Activated naive CD4-positive, alpha-beta T cell treated with anti-CD3 and anti-CD28 coated beads for 36 hours (primary cell): Measurements from ENCODE around the gene NDST1. TPM values are rescaled to one million over a fixed set of nuclear protein-coding genes. Genes with fewer than 3 reads are reported as not detected.

ENCODE experiments used
- CTCF ChIA-PET: fragments of 350-600 bp; sonication (Branson Sonifier 250); formaldehyde crosslinking; loops from one replicate; lab custom pipeline; 2021; ENCODE audit warnings: antibody characterized with exemption; lab: Charles Lee
- DNase-seq: peaks from one replicate; pipeline ENCODE4 v3.0.0-alpha.2; 2020
- H3K27ac Mint-ChIP-seq: one replicate; pipeline ENCODE4 v1.8.0; 2021; ENCODE audit warnings: mild to moderate bottlenecking, mixed read lengths
- H3K27me3 Mint-ChIP-seq: one replicate; pipeline ENCODE4 v1.8.0; 2021; ENCODE audit warnings: low read depth, mixed read lengths
- H3K36me3 Mint-ChIP-seq: one replicate; pipeline ENCODE4 v1.8.0; 2021; ENCODE audit warnings: low read depth, mixed read lengths
- H3K4me1 Mint-ChIP-seq: one replicate; pipeline ENCODE4 v1.8.0; 2021; ENCODE audit warnings: low read depth, mixed read lengths
- H3K4me3 Mint-ChIP-seq: one replicate; pipeline ENCODE4 v1.8.0; 2021; ENCODE audit warnings: mild to moderate bottlenecking, moderate library complexity, mixed read lengths
- H3K9me3 Mint-ChIP-seq: one replicate; pipeline ENCODE4 v1.8.0; 2021; ENCODE audit warnings: mixed read lengths
- intact Hi-C: fragments of 100-400 bp; cut with micrococcal nuclease; formaldehyde crosslinking; loops from one replicate; pipeline ENCODE4 v1.15.1; 2023
- total RNA-seq, 2 experiments: library from RNA; stranded (reverse); gene quantifications; one replicate each; pipeline ENCODE4 v1.2.3, GENCODE V29; 2021

NDST1 gene
- total RNA-seq, 2 experiments from 2014 or later, result 2.4 to 3.3 TPM

GRCh38 chr5:150571836-150572235 lies 63.9 kb downstream of the NDST1 start:
- Mint-ChIP-seq H3K27ac (no peak overlapping the region), H3K4me1 (no peaks in the 10 kb centered on the region), H3K9me3 (no peaks in the 10 kb centered on the region), H3K36me3 (no peaks in the 10 kb centered on the region), H3K4me3 (no peak overlapping the region), H3K27me3 (no peaks in the 10 kb centered on the region)
- CTCF ChIA-PET, result interaction anchor here (0.9 kb wide), 1 partner anchor 84 kb away, joined by 5 read pairs; no protein-coding TSS in a partner anchor
- no peak for DNase-seq
- intact Hi-C loops, result no loop called here

DNA sequence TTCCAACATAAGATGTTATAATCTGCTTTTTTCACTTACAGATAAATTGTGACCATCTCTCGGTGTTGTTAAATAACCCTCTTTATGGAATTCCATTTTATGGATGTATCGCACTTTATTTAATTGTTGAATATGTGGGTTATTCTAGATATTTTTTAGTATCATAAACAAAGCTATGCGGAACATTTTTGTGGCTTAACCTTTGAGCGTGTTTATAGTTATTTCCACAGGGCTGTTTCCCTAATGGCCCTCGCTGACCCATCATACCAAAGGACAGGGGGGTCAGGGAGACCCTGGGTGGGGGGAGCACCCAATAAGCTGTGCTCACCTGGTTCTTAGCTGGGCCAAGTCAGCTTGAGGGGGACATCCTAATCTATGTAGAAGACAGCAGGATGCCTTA lies 65.3 kb downstream of the NDST1 start:
- CTCF ChIA-PET, result interaction anchor here (0.7 to 1.6 kb wide), 3 partner anchors 9 to 114 kb away, joined by 3 read pairs; no protein-coding TSS in a partner anchor
- no peak overlapping the region for H3K27ac Mint-ChIP-seq
- no peaks in the 10 kb centered on the region for H3K4me1 Mint-ChIP-seq
- H3K9me3 Mint-ChIP-seq, result no peaks in the 10 kb centered on the region
- no peaks in the 10 kb centered on the region for H3K27me3 Mint-ChIP-seq
- no peak overlapping the region for H3K4me3 Mint-ChIP-seq
- intact Hi-C loops, result no loop called here
- no peak for DNase-seq
- no peaks in the 10 kb centered on the region for H3K36me3 Mint-ChIP-seq

- no peaks in the 10 kb centered on the region for H3K9me3 Mint-ChIP-seq
- no peak overlapping the region for H3K27ac Mint-ChIP-seq
- intact Hi-C loops, result no loop called here
- CTCF ChIA-PET, result interaction anchor here (0.7 to 1.6 kb wide), 2 partner anchors 14 to 115 kb away, joined by 3 read pairs; no protein-coding TSS in a partner anchor
- H3K36me3 Mint-ChIP-seq, result no peaks in the 10 kb centered on the region
- H3K27me3 Mint-ChIP-seq, result no peaks in the 10 kb centered on the region
- no peak for DNase-seq
- no peak overlapping the region for H3K4me3 Mint-ChIP-seq
- H3K4me1 Mint-ChIP-seq, result no peaks in the 10 kb centered on the region
Observed at GRCh38 chr5:150573867-150574817, 66.2 kb downstream of the NDST1 start.

GRCh38 chr5:150574818-150575547 lies 67.1 kb downstream of the NDST1 start:
- H3K36me3 Mint-ChIP-seq, result no peaks in the 10 kb centered on the region
- no peaks in the 10 kb centered on the region for H3K9me3 Mint-ChIP-seq
- no peak for DNase-seq
- H3K4me3 Mint-ChIP-seq, result no peak overlapping the region
- H3K4me1 Mint-ChIP-seq, result no peaks in the 10 kb centered on the region
- intact Hi-C loops, result no loop called here
- no peaks in the 10 kb centered on the region for H3K27me3 Mint-ChIP-seq
- H3K27ac Mint-ChIP-seq, result no peak overlapping the region
- CTCF ChIA-PET, result no interaction called here

- CTCF ChIA-PET, result interaction anchor here (0.7 to 1.2 kb wide), 2 partner anchors 31 to 203 kb away, joined by 3 read pairs; partner anchors contain the start of gene SMIM3
- no peaks in the 10 kb centered on the region for H3K27me3 Mint-ChIP-seq
Observed at GRCh38 chr5:150575745-150576448, 68.0 kb downstream of the NDST1 start.

DNA sequence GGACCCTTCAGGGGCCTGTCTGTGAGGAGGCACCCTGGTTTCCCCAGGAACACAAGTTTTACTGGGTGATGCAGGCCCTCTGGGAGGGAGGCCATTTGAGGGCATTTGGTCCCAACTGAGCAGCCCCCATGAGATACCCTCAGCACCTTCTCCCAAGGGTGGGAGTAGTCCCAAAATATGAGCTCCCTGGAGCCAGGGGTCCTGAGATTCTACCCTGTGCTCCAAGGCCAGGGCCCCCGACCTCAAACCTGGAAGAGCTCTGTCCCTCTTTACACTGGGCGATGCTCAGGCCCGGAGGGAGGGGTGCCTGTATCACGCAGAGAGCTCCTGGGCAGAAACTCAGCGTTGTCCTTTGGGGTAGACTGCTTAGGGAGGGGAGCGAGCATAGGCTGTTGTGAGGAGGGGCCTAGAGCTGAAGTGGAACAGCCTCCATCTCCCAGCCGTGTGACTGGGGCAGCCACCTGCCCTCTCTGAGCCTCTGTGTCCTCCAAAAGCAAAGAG lies 68.6 kb downstream of the NDST1 start:
- no peak overlapping the region for H3K4me3 Mint-ChIP-seq
- no peak for DNase-seq
- no peaks in the 10 kb centered on the region for H3K36me3 Mint-ChIP-seq
- H3K4me1 Mint-ChIP-seq, result no peaks in the 10 kb centered on the region
- intact Hi-C loops, result no loop called here
- H3K27ac Mint-ChIP-seq, result no peak overlapping the region
- no peaks in the 10 kb centered on the region for H3K27me3 Mint-ChIP-seq
- CTCF ChIA-PET, result interaction anchor here (0.7 to 1.2 kb wide), 3 partner anchors 17 to 203 kb away, joined by 3 to 5 read pairs (median 3); partner anchors contain the start of gene SMIM3
- H3K9me3 Mint-ChIP-seq, result no peaks in the 10 kb centered on the region

More at GRCh38 chr5:150575745-150576448, 68.0 kb downstream of the NDST1 start:
- intact Hi-C loops, result no loop called here
- no peak overlapping the region for H3K4me3 Mint-ChIP-seq
- H3K9me3 Mint-ChIP-seq, result no peaks in the 10 kb centered on the region
- DNase-seq, result no peak
- H3K27ac Mint-ChIP-seq, result no peak overlapping the region
- no peaks in the 10 kb centered on the region for H3K36me3 Mint-ChIP-seq
- no peaks in the 10 kb centered on the region for H3K4me1 Mint-ChIP-seq

DNA sequence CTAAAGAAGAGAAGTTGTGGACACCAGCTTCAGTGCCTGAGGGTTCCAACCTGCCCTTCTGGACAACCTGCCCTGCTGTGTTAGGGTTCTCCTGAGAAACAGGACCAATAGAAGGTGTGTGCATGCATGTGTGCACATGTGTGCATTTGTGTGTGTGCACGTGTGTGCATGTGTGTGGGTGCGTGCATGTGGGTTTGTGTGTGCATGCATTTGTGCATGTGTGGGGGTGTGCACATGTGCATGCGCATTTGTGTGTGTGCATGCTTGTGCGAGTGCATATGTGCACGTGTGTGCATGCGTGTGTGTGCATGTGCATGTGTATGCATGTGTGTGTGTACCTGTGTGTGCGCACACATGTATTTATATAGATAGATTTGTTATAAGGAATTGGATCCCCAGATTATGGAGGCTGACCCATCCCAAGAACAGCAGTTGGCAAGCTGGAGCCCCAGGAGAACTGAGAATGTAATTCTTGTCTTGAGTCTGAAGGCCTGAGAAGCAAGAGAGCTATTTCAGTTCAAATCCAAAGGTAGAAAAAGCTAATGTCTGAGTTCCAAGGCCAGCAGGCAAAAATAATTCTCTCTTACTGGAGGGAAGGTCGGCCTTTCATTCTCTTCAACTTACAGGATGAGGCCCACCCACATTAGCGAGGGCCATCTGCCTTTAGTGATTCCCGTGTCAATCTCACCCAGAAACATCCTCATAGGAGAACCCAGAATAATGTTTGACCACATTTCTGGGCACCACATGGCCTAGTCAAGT lies 69.6 kb downstream of the NDST1 start:
- CTCF ChIA-PET, result interaction anchor here (1.0 to 1.2 kb wide), 2 partner anchors 18 to 33 kb away, joined by 3 to 5 read pairs; no protein-coding TSS in a partner anchor
- no peaks in the 10 kb centered on the region for H3K36me3 Mint-ChIP-seq
- no peaks in the 10 kb centered on the region for H3K4me1 Mint-ChIP-seq
- H3K27me3 Mint-ChIP-seq, result peaks cover 2% of the 10 kb centered on the region
- H3K9me3 Mint-ChIP-seq, result no peaks in the 10 kb centered on the region
- intact Hi-C loops, result no loop called here
- H3K27ac Mint-ChIP-seq, result no peak overlapping the region
- no peak overlapping the region for H3K4me3 Mint-ChIP-seq
- no peak for DNase-seq

GRCh38 chr5:150578781-150579461 lies 71.0 kb downstream of the NDST1 start:
- no peak overlapping the region for H3K27ac Mint-ChIP-seq
- CTCF ChIA-PET, result interaction anchor here (1.5 kb wide), 1 partner anchor 19 kb away, joined by 5 read pairs; no protein-coding TSS in a partner anchor
- H3K9me3 Mint-ChIP-seq, result no peaks in the 10 kb centered on the region
- no peak overlapping the region for H3K4me3 Mint-ChIP-seq
- intact Hi-C loops, result no loop called here
- H3K4me1 Mint-ChIP-seq, result no peaks in the 10 kb centered on the region
- H3K36me3 Mint-ChIP-seq, result no peaks in the 10 kb centered on the region
- no peak for DNase-seq
- H3K27me3 Mint-ChIP-seq, result peaks cover 2% of the 10 kb centered on the region

DNA sequence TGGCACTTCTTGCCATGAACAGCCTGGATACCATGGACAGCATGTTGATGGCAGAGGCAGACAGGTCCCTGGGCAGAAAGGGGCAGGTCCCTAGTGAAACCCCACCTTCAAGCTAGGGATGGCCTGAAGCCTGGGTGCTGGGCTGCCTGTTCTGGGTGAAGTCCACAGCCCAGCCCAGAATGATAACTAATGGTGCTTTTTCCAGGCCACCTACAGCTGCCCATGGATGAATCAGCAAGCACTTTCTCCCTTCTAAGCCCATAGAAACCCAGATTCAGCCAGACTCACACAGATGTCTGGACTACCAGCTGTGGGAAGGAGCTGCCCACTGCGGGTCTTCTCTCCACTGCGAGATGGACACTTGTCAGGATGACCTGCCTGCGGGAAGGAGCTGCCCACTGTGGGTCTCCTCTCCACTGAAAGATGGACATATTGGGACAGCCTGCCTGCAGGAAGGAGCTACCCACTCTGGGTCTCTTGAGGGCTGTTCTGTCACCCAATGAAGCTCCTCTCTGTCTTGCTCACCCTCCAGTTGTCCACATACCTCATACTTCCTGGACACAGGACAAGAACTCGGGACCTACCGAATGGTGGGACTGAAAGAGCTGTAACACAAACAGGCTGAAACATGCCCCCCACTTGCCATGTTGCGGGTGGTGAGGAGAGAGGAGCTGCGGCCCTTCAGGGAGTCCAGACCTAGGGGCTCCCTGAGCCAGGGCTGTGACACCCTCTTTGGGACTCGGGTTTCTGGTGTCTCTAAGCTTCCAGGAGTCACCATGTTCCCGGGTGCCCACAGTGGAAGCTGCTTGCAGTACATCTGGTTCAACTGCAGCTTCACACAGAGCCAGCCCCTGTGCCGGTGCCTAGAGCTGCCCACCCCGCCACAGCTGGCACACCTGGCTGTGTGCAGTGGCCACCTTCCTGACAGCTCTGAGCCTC lies 71.8 kb downstream of the NDST1 start:
- Mint-ChIP-seq H3K4me3 (no peak overlapping the region), H3K36me3 (no peaks in the 10 kb centered on the region), H3K27ac (no peak overlapping the region), H3K4me1 (no peaks in the 10 kb centered on the region), H3K9me3 (no peaks in the 10 kb centered on the region), H3K27me3 (peaks cover 2% of the 10 kb centered on the region)
- intact Hi-C loops, result no loop called here
- no peak for DNase-seq
- CTCF ChIA-PET, result interaction anchor here (1.5 kb wide), 1 partner anchor 19 kb away, joined by 5 read pairs; no protein-coding TSS in a partner anchor

- CTCF ChIA-PET, result no interaction called here
Observed at GRCh38 chr5:150580917-150581316, 73.0 kb downstream of the NDST1 start.

More at GRCh38 chr5:150580917-150581316, 73.0 kb downstream of the NDST1 start:
- Mint-ChIP-seq H3K4me3 (no peak overlapping the region), H3K9me3 (no peaks in the 10 kb centered on the region), H3K36me3 (no peaks in the 10 kb centered on the region), H3K4me1 (no peaks in the 10 kb centered on the region), H3K27me3 (peaks cover 2% of the 10 kb centered on the region), H3K27ac (no peak overlapping the region)
- no peak for DNase-seq
- intact Hi-C loops, result no loop called here
